HepG2 (cell line): ENCODE results near the gene GMEB2. TPM values are rescaled to one million over a fixed set of nuclear protein-coding genes. Genes with fewer than 3 reads are reported as not detected.

ENCODE experiments used
- DMAP1 ChIP-seq: IDR thresholded peaks from 2 replicates; pipeline ENCODE4 v1.6.1; 2016
- ELF1 ChIP-seq: sonication (generic); formaldehyde crosslinking; IDR thresholded peaks from 2 replicates; pipeline ENCODE4 v1.4.0; 2020; ENCODE audit warnings: missing genetic modification reagents
- HOXA7 ChIP-seq: sonication (generic); formaldehyde crosslinking; IDR thresholded peaks from 2 replicates; pipeline ENCODE4 v1.8.1; 2022; ENCODE audit warnings: mild to moderate bottlenecking, missing genetic modification reagents, moderate library complexity
- IRX3 ChIP-seq: sonication (generic); formaldehyde crosslinking; IDR thresholded peaks from 2 replicates; pipeline ENCODE4 v1.8.1; 2023; ENCODE audit warnings: mild to moderate bottlenecking, low read depth, missing genetic modification reagents, borderline replicate concordance
- NR2F6 ChIP-seq, 2 experiments: IDR thresholded peaks; 2 replicates each; pipeline ENCODE4 v1.6.1; 2016; ENCODE audit warnings: antibody characterized with exemption in 1 of 2, mild to moderate bottlenecking in 1 of 2
- PHF21A ChIP-seq: sonication (generic); formaldehyde crosslinking; IDR thresholded peaks from 2 replicates; pipeline ENCODE4 v1.5.0; 2020; ENCODE audit warnings: mild to moderate bottlenecking, missing genetic modification reagents
- PLRG1 ChIP-seq: fragments of 450-650 bp; conservative IDR thresholded peaks from 2 replicates; pipeline ENCODE4 v1.6.1; 2016
- SALL1 ChIP-seq: sonication (generic); formaldehyde crosslinking; IDR thresholded peaks from 2 replicates; pipeline ENCODE4 v1.8.0; 2022; ENCODE audit warnings: mild to moderate bottlenecking, missing genetic modification reagents
- ZBTB44 ChIP-seq: sonication (generic); formaldehyde crosslinking; IDR thresholded peaks from 2 replicates; pipeline ENCODE4 v1.4.0; 2020; ENCODE audit warnings: missing genetic modification reagents
- ZFP90 ChIP-seq: sonication (generic); formaldehyde crosslinking; IDR thresholded peaks from 2 replicates; pipeline ENCODE4 v1.8.0; 2022; ENCODE audit warnings: missing genetic modification reagents, mild to moderate bottlenecking, inconsistent platforms, borderline replicate concordance
- ZNF281 ChIP-seq: sonication (generic); formaldehyde crosslinking; IDR thresholded peaks from 2 replicates; pipeline ENCODE4 v1.4.0; 2020; ENCODE audit warnings: missing genetic modification reagents, borderline replicate concordance
- ZNF468 ChIP-seq: sonication (generic); formaldehyde crosslinking; IDR thresholded peaks from 2 replicates; pipeline ENCODE4 v1.8.0; 2022; ENCODE audit warnings: mild to moderate bottlenecking, moderate library complexity, missing genetic modification reagents
- ZNF598 ChIP-seq: sonication (generic); formaldehyde crosslinking; IDR thresholded peaks from 2 replicates; pipeline ENCODE4 v1.5.1; 2020; ENCODE audit warnings: mild to moderate bottlenecking, missing genetic modification reagents, borderline replicate concordance
- ZNF737 ChIP-seq: sonication (generic); formaldehyde crosslinking; IDR thresholded peaks from 2 replicates; pipeline ENCODE4 v1.5.0; 2020; ENCODE audit warnings: missing genetic modification reagents, mild to moderate bottlenecking, borderline replicate concordance
- ZNF766 ChIP-seq: sonication (generic); formaldehyde crosslinking; IDR thresholded peaks from 2 replicates; pipeline ENCODE4 v1.5.0; 2020; ENCODE audit warnings: missing genetic modification reagents, borderline replicate concordance
- ZNF891 ChIP-seq: sonication (generic); formaldehyde crosslinking; IDR thresholded peaks from 2 replicates; pipeline ENCODE4 v1.5.0; 2020; ENCODE audit warnings: mild to moderate bottlenecking, missing genetic modification reagents
- polyA plus RNA-seq, 8 experiments: library from polyadenylated mRNA; depleted of rRNA in 3 of 8; stranded (reverse) in 7 of 8; unstranded in 1 of 8; fragments of >200 nt; fragmentation: Illumina TruSeq in 4 of 8; extraction: Trizol in 4 of 8; gene quantifications; 2 replicates each; pipeline versions ENCODE4 v1.2.1 to v1.2.3, GENCODE V29; 2011 to 2016; ENCODE audit warnings: low read depth in 4 of 8, missing spikeins in 1 of 8, mixed read lengths in 1 of 8; ENCODE audit not compliant: insufficient read depth in 1 of 8
- total RNA-seq, 5 experiments: library from RNA; depleted of rRNA; stranded (reverse); fragments of >200 nt; fragmentation: Illumina TruSeq; extraction: Trizol; gene quantifications; 2 replicates each; pipeline ENCODE4 v1.2.3, GENCODE V29; 2016; ENCODE audit warnings: low read depth in 1 of 5
- TF ChIP-seq, protein P1 (sequence below): sonication (generic); formaldehyde crosslinking; IDR thresholded peaks from 2 replicates; pipeline ENCODE4 v1.4.0; 2020; ENCODE audit warnings: mild to moderate bottlenecking, missing genetic modification reagents
- TF ChIP-seq, protein P2 (sequence below): sonication (generic); formaldehyde crosslinking; IDR thresholded peaks from 2 replicates; pipeline ENCODE4 v1.5.0; 2020; ENCODE audit warnings: missing genetic modification reagents
- TF ChIP-seq, protein P3 (sequence below): sonication (generic); formaldehyde crosslinking; IDR thresholded peaks from 2 replicates; pipeline ENCODE4 v1.4.0; 2020; ENCODE audit warnings: mild to moderate bottlenecking, missing genetic modification reagents
- TF ChIP-seq, protein P4 (sequence below): sonication (generic); formaldehyde crosslinking; IDR thresholded peaks from 2 replicates; pipeline ENCODE4 v1.8.0; 2022; ENCODE audit warnings: missing genetic modification reagents, mild to moderate bottlenecking, inconsistent platforms, borderline replicate concordance

GMEB2 gene
- total and polyA plus RNA-seq, 2 of the 13 experiments (the other 11 are each of a cell fraction or from before 2014, with no cell fraction given), result 10.6 to 12.4 TPM

DNA sequence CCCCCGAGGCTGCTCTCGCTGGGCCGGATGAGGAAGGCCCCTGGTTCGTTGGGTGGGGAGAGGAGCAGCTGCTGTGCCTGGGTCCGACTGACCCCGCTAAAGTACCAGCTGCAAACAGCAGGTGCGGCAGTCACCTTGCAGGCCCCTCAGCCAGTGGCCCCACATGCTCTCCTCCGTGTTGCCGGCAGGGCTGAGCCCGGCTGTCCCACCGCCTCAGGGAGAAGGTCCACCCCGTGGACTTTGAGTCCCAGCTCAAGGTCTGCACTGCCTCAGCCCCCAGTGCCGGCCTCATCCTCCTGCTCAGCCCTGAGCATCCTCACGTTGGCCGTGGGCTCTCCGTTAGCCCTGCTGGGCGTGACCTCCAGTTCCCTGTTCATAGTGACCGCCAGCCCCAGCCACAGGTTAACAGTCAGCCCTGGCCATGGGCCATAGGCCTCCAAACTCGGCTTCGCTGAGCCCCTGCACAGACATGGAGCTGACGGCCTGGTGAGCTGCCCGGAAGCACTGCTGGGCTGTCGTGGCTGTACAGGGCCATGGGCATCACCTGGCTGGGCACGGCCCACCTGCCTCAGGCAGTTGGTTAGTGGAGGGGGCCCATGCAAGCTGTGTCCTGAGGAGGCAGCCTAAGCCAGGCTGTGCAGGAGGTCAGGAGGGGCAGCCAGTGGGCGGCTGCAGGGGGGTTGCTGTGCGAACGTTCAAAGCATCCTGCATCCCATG lies 82.5 kb downstream of the GMEB2 start (continued):
- TF ChIP-seq ZBTB44 (CRISPR knock-in tag) (no peak), ZNF468 (CRISPR knock-in tag) (no peak), DMAP1 (CRISPR knock-in tag) (no peak), SALL1 (CRISPR knock-in tag) (peak; percentile 60; the same call in 1 of the 2 replicates), ZNF737 (no peak), ZNF598 (CRISPR knock-in tag) (peak; percentile 59; the same call in 1 of the 2 replicates), ZNF281 (CRISPR knock-in tag) (peak; percentile 35; the same call in 1 of the 2 replicates), HOXA7 (CRISPR knock-in tag) (no peak), NR2F6 (IDR thresholded peaks at IDR 0.05) (peak; percentile 29; the same call in 1 of the 2 replicates), NR2F6 (CRISPR knock-in tag; IDR thresholded peaks at IDR 0.05) (no peak), ZNF891 (no peak; the same call in 1 of the 2 replicates), ZFP90 (CRISPR knock-in tag) (no peak), ELF1 (peak; percentile 47; the same call in 1 of the 2 replicates), PHF21A (CRISPR knock-in tag) (no peak), IRX3 (CRISPR knock-in tag) (no peak), PLRG1 (no peak), ZNF766 (CRISPR knock-in tag) (no peak)
- TF ChIP-seq, protein P1, sequence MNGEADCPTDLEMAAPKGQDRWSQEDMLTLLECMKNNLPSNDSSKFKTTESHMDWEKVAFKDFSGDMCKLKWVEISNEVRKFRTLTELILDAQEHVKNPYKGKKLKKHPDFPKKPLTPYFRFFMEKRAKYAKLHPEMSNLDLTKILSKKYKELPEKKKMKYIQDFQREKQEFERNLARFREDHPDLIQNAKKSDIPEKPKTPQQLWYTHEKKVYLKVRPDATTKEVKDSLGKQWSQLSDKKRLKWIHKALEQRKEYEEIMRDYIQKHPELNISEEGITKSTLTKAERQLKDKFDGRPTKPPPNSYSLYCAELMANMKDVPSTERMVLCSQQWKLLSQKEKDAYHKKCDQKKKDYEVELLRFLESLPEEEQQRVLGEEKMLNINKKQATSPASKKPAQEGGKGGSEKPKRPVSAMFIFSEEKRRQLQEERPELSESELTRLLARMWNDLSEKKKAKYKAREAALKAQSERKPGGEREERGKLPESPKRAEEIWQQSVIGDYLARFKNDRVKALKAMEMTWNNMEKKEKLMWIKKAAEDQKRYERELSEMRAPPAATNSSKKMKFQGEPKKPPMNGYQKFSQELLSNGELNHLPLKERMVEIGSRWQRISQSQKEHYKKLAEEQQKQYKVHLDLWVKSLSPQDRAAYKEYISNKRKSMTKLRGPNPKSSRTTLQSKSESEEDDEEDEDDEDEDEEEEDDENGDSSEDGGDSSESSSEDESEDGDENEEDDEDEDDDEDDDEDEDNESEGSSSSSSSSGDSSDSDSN (CRISPR knock-in tag), result peak; percentile 56
- TF ChIP-seq, protein P2, sequence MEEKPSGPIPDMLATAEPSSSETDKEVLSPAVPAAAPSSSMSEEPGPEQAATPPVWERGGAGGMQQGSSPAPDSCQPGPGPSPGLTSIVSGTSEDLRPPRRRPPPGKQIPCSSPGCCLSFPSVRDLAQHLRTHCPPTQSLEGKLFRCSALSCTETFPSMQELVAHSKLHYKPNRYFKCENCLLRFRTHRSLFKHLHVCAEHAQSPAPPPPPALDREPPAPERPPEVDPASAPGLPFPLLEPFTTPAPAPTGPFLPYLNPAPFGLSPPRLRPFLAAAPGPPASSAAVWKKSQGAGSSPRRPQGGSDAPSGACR (CRISPR knock-in tag), result 0 out of 2 replicates have a peak, but pooled peaks have one; percentile 52
- TF ChIP-seq, protein P3, sequence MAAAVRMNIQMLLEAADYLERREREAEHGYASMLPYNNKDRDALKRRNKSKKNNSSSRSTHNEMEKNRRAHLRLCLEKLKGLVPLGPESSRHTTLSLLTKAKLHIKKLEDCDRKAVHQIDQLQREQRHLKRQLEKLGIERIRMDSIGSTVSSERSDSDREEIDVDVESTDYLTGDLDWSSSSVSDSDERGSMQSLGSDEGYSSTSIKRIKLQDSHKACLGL (CRISPR knock-in tag), result peak; percentile 34; the same call in 1 of the 2 replicates
- TF ChIP-seq, protein P4, sequence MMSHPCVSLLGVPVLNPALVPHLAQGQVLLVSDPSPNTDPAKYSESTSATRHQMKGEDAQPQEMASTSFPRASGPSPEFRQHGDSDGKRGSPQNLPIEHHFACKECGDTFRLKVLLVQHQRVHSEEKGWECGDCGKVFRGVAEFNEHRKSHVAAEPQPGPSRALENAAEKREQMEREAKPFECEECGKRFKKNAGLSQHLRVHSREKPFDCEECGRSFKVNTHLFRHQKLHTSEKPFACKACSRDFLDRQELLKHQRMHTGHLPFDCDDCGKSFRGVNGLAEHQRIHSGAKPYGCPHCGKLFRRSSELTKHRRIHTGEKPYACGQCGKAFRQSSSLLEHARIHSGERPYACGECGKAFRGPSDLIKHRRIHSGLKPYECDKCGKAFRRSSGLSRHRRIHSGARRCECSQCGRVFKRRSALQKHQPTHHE, result no peak
